GM08714 (cell line): ENCODE measurements around the gene ABCC1.
"Not testable (repeated sequence)": the region's sequence is repeated elsewhere in the genome, so short reads cannot be mapped to it uniquely, and the experiment has no call there.

ENCODE experiments used
- H3K4me3 ChIP-seq: fragments of 200-500 bp; sonication (Bioruptor generic); 2 replicates; pipeline ENCODE4 v1.5.1; 2014; ENCODE audit warnings: mild to moderate bottlenecking, low read length, inconsistent platforms
- ZNF274 ChIP-seq: IDR thresholded peaks from 2 replicates; pipeline ENCODE4 v1.6.1; 2012; ENCODE audit warnings: mild to moderate bottlenecking, low read depth, low read length

ABCC1 gene

GRCh38 chr16:16172991-16173390 is 223.6 kb downstream of the ABCC1 start:
- no peak for TF ChIP-seq ZNF274
- H3K4me3 ChIP-seq, result no peak overlapping the region

DNA sequence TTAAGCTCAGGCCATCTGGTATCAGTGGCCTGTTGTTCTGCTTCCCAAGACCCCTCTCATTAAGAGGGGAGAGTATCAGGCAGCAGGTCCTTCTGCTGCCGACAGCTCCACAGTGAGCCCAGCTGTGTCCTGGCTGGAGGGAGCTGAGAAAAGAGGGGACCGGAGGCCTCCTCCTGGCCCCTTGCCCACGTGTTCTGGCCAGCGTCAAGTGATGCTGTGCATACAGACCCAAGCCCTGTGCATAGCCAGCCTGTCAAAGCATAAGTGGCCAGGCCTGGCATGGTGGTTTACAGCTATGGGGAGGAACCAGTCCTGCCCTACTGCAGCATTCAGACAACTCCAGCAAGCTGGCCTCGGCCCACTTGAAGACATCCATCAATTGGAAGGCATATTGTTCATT is 225.9 kb downstream of the ABCC1 start:
- TF ChIP-seq ZNF274, result no peak
- no peak overlapping the region for H3K4me3 ChIP-seq

- no peak for TF ChIP-seq ZNF274
- H3K4me3 ChIP-seq, result no peak overlapping the region
Measured at GRCh38 chr16:16176328-16176727, 226.9 kb downstream of the ABCC1 start.

DNA sequence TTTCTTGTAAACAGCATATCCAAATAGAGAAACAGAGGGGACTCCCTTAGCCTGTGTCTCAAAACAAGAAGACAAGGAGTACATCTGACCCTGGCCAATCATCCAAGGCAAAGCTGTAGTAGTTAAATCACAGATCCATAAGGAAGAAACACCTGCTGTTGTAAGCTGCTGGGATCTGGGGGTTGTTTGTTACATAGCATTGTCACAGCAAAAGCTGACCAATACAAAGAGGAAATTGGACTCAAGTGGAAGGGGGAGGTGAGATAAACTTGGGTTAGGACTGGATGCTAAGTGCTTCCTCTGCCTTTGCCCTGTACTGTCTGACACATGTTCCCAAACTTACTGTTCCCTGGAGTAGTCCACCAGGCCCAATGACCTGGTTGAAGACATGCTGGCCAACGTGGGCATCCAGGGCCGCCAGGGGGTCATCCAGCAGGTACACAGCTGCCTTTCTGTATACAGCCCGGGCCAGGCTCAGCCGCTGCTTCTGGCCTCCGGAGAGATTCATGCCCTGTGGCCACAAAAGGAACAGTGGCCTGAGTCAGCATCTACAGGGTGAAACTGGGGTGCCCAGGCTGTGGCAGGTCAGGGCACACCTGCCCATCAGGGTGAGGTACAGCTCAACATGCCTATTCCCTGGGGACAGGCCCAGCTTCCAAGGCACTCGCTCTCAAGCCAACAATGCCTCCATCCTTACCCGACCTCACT is 229.2 kb downstream of the ABCC1 start:
- TF ChIP-seq ZNF274, result no peak
- H3K4me3 ChIP-seq, result no peak overlapping the region

GRCh38 chr16:16181748-16182147 is 232.3 kb downstream of the ABCC1 start:
- not testable (repeated sequence) for H3K4me3 ChIP-seq

- H3K4me3 ChIP-seq, result no peak overlapping the region
- TF ChIP-seq ZNF274, result no peak
Measured at GRCh38 chr16:16182918-16183317, 233.5 kb downstream of the ABCC1 start.

DNA sequence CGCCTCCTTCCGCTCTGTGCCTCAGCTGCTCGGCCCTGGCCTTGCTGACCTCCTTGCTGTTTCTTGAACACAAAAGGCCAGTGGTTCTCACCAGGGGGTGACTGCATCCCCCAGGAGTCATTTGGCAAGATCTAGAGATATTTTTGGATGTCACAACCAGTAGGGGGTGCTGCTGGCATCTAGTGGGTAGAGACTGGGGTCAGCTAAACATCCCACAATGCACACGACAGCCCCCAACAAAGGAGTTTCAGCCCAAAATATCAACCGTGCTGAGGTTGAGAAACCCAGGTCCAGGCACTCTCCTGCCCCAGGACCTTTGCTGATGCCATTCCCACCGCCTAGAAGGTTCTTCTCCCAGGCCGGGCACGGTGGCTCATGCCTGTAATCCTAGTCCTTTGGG is 234.1 kb downstream of the ABCC1 start:
- TF ChIP-seq ZNF274, result no peak
- H3K4me3 ChIP-seq, result no peak overlapping the region

GRCh38 chr16:16184594-16184993 is 235.2 kb downstream of the ABCC1 start:
- TF ChIP-seq ZNF274, result no peak
- H3K4me3 ChIP-seq, result no peak overlapping the region

DNA sequence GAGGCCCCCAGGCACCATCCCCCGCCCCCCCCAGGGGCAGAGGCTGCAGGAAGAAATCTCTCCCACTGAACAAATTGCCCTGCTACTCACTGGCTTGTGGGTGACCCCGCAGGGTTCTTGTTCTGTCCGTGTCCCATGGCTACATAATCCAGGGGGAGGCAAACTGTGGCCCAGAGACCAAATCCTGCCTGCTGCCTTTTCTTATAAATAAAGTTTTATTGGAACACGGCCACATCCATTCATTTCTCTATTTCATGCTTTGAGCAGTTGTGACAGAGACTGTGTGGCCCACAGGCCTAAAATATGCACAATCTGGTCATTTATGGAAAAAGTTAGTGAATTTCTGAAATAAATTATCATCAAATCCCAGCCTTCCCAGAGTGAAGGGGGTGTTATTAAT is 235.7 kb downstream of the ABCC1 start:
- no peak for TF ChIP-seq ZNF274

DNA sequence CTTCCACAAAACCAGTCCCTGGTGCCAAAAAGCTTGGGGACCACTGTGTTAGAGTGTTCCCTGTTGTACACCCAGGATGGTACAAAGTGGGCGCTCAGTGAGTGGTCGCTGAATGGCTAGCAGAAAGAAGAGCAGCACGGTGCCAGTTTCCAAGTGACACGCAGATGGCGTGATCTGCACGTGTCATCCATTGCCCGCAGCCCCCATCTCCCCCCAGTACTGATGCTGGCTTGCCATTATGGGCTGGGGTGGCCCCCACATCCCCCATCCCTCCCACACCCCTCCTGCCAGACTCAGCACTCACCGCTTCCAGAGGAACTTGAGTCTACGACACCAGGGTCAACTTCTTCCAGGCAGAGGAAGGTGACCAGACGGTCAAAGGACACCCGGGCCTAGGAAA is 237.4 kb downstream of the ABCC1 start:
- H3K4me3 ChIP-seq, result no peak overlapping the region
- TF ChIP-seq ZNF274, result no peak

More for the DNA sequence above, 235.7 kb downstream of the ABCC1 start:
- no peak overlapping the region for H3K4me3 ChIP-seq

- TF ChIP-seq ZNF274, result no peak
- no peak overlapping the region for H3K4me3 ChIP-seq
Measured at GRCh38 chr16:16188827-16189226, 239.4 kb downstream of the ABCC1 start.

DNA sequence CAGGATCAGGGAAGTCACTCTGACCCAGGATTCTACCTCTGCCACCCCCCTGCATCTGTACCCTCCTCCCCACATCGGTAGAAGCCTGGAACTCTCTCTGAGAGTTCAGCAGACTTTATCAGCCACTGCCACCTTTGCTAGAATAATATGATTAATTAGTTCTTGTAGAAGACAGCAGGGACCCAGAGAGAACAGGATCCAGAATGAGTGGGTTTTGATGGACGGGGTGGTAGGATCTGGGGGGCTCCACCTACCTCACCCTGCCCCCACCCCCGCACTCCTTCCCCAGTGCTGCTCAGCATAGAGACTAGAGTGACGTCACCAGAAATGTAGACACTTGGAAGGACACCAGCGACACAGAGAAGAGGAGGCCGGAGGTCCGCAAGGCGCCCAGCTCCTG is 240.4 kb downstream of the ABCC1 start:
- no peak for TF ChIP-seq ZNF274
- H3K4me3 ChIP-seq, result no peak overlapping the region

GRCh38 chr16:16190546-16190945 is 241.1 kb downstream of the ABCC1 start:
- TF ChIP-seq ZNF274, result no peak
- H3K4me3 ChIP-seq, result no peak overlapping the region

- not testable (repeated sequence) for H3K4me3 ChIP-seq
Measured at GRCh38 chr16:16190966-16191365, 241.6 kb downstream of the ABCC1 start.

- no peak for TF ChIP-seq ZNF274
- no peak overlapping the region for H3K4me3 ChIP-seq
Measured at GRCh38 chr16:16191493-16192167, 242.2 kb downstream of the ABCC1 start.
